ENCODE data around the gene IP6K1.

The IP6K1 gene

GRCh38 chr3:49717211-49717958 is 69.0 kb downstream of the IP6K1 start:
- Histone ChIP-seq H3K9me3 (ENCODE audit: control insufficient read depth, insufficient read depth, low read length) (no peaks in the 10 kb centered on the region), H3K4me3 (ENCODE audit: low read length) (no peak overlapping the region), H3K27me3 (ENCODE audit: control insufficient read depth, insufficient read depth, low read length) (no peaks in the 10 kb centered on the region), H3K27ac (ENCODE audit: low read length) (no peak overlapping the region), H3K4me1 (ENCODE audit: control insufficient read depth, insufficient read depth, low read length) (peaks cover 7% of the 10 kb centered on the region), H3K36me3 (ENCODE audit: control insufficient read depth, insufficient read depth, low read length) (peaks cover 23% of the 10 kb centered on the region)
- DNase-seq (ENCODE audit: low read depth, low spot score), result no peak
- WGBS (ENCODE audit: insufficient coverage, insufficient read length), result no CpG with 5 or more reads among the region's 14 CpGs

GRCh38 chr3:49716691-49717210 is 69.6 kb downstream of the IP6K1 start:
- no peak for DNase-seq (ENCODE audit: low read depth, low spot score)
- Histone ChIP-seq H3K9me3 (ENCODE audit: control insufficient read depth, insufficient read depth, low read length) (no peaks in the 10 kb centered on the region), H3K36me3 (ENCODE audit: control insufficient read depth, insufficient read depth, low read length) (peaks cover 17% of the 10 kb centered on the region), H3K4me1 (ENCODE audit: control insufficient read depth, insufficient read depth, low read length) (peaks cover 7% of the 10 kb centered on the region), H3K27ac (ENCODE audit: low read length) (no peak overlapping the region), H3K4me3 (ENCODE audit: low read length) (no peak overlapping the region), H3K27me3 (ENCODE audit: control insufficient read depth, insufficient read depth, low read length) (no peaks in the 10 kb centered on the region)
- no CpG with 5 or more reads among the region's 16 CpGs for WGBS (ENCODE audit: insufficient coverage, insufficient read length)

- no peak overlapping the region for H3K4me3 ChIP-seq (ENCODE audit: low read length)
- H3K36me3 ChIP-seq (ENCODE audit: control insufficient read depth, insufficient read depth, low read length), result peaks cover 12% of the 10 kb centered on the region
- no peaks in the 10 kb centered on the region for H3K27me3 ChIP-seq (ENCODE audit: control insufficient read depth, insufficient read depth, low read length)
- DNase-seq (ENCODE audit: low read depth, low spot score), result no peak
- H3K27ac ChIP-seq (ENCODE audit: low read length), result no peak overlapping the region
- no peaks in the 10 kb centered on the region for H3K9me3 ChIP-seq (ENCODE audit: control insufficient read depth, insufficient read depth, low read length)
- WGBS (ENCODE audit: insufficient coverage, insufficient read length), result no CpG with 5 or more reads among the region's 7 CpGs
- H3K4me1 ChIP-seq (ENCODE audit: control insufficient read depth, insufficient read depth, low read length), result peaks cover 7% of the 10 kb centered on the region
These were observed 70.2 kb downstream of the IP6K1 start for GRCh38 chr3:49716169-49716568.

- peaks cover 8% of the 10 kb centered on the region for H3K36me3 ChIP-seq (ENCODE audit: control insufficient read depth, insufficient read depth, low read length)
These were observed 70.7 kb downstream of the IP6K1 start for GRCh38 chr3:49715611-49716121.

GRCh38 chr3:49714728-49715550 is 71.4 kb downstream of the IP6K1 start:
- DNase-seq (ENCODE audit: low read depth, low spot score), result no peak
- Histone ChIP-seq H3K4me1 (ENCODE audit: control insufficient read depth, insufficient read depth, low read length) (peaks cover 7% of the 10 kb centered on the region), H3K9me3 (ENCODE audit: control insufficient read depth, insufficient read depth, low read length) (no peaks in the 10 kb centered on the region), H3K36me3 (ENCODE audit: control insufficient read depth, insufficient read depth, low read length) (peaks cover 8% of the 10 kb centered on the region), H3K27me3 (ENCODE audit: control insufficient read depth, insufficient read depth, low read length) (no peaks in the 10 kb centered on the region), H3K4me3 (ENCODE audit: low read length) (no peak overlapping the region), H3K27ac (ENCODE audit: low read length) (no peak overlapping the region)
- no CpG with 5 or more reads among the region's 13 CpGs for WGBS (ENCODE audit: insufficient coverage, insufficient read length)

More at GRCh38 chr3:49715611-49716121, 70.7 kb downstream of the IP6K1 start:
- Histone ChIP-seq H3K27me3 (ENCODE audit: control insufficient read depth, insufficient read depth, low read length) (no peaks in the 10 kb centered on the region), H3K9me3 (ENCODE audit: control insufficient read depth, insufficient read depth, low read length) (no peaks in the 10 kb centered on the region), H3K4me3 (ENCODE audit: low read length) (no peak overlapping the region), H3K4me1 (ENCODE audit: control insufficient read depth, insufficient read depth, low read length) (peaks cover 7% of the 10 kb centered on the region), H3K27ac (ENCODE audit: low read length) (no peak overlapping the region)
- no peak for DNase-seq (ENCODE audit: low read depth, low spot score)
- no CpG with 5 or more reads among the region's 13 CpGs for WGBS (ENCODE audit: insufficient coverage, insufficient read length)

DNA sequence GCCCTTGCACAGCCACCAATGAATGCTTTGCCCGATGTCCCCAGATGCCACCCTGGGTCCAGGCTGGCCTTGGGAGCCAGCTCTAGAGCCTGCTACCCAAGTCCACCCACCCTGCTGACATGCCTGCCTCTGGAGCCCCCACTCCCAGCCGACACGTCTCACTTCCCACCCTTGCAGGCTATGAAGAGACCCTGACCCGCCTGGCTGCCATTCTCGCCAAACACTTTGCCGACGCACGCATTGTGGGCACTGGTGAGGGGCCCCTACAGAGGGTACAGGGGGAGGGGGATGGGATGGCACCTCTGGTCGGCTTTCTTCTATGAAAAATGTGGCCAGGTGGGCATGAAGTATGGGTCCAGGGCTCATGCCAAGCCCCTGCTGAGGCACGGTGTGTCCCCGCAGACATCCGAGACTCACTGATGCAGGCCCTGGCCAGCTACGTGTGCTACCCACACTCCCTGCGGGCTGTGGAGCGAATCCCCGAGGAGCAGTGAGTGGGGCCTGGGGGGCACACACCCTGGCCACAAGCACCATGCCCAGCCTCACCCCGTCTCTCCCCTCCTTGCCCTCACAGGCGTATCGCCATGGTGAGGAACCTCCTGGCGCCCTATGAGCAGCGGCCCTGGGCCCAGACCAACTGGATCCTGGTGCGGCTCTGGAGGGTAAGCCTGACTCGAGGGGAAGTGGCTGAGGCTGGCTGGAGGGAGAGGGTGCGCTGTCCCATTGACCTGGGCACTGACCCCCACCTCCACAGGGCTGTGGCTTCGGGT is 72.8 kb downstream of the IP6K1 start:
- Histone ChIP-seq H3K4me1 (ENCODE audit: control insufficient read depth, insufficient read depth, low read length) (peaks cover 5% of the 10 kb centered on the region), H3K4me3 (ENCODE audit: low read length) (no peak overlapping the region), H3K27ac (ENCODE audit: low read length) (no peak overlapping the region), H3K9me3 (ENCODE audit: control insufficient read depth, insufficient read depth, low read length) (no peaks in the 10 kb centered on the region), H3K36me3 (ENCODE audit: control insufficient read depth, insufficient read depth, low read length) (peaks cover 8% of the 10 kb centered on the region), H3K27me3 (ENCODE audit: control insufficient read depth, insufficient read depth, low read length) (no peaks in the 10 kb centered on the region)
- no peak for DNase-seq (ENCODE audit: low read depth, low spot score)
- no CpG with 5 or more reads among the region's 25 CpGs for WGBS (ENCODE audit: insufficient coverage, insufficient read length)

GRCh38 chr3:49712631-49713317 is 73.6 kb downstream of the IP6K1 start:
- H3K4me1 ChIP-seq (ENCODE audit: control insufficient read depth, insufficient read depth, low read length), result no peaks in the 10 kb centered on the region
- no peaks in the 10 kb centered on the region for H3K27me3 ChIP-seq (ENCODE audit: control insufficient read depth, insufficient read depth, low read length)
- no CpG with 5 or more reads among the region's 7 CpGs for WGBS (ENCODE audit: insufficient coverage, insufficient read length)
- no peak for DNase-seq (ENCODE audit: low read depth, low spot score)
- H3K27ac ChIP-seq (ENCODE audit: low read length), result no peak overlapping the region
- H3K4me3 ChIP-seq (ENCODE audit: low read length), result no peak overlapping the region
- peaks cover 5% of the 10 kb centered on the region; the same call in 1 of the 2 replicates for H3K36me3 ChIP-seq (ENCODE audit: control insufficient read depth, insufficient read depth, low read length)
- no peaks in the 10 kb centered on the region for H3K9me3 ChIP-seq (ENCODE audit: control insufficient read depth, insufficient read depth, low read length)

DNA sequence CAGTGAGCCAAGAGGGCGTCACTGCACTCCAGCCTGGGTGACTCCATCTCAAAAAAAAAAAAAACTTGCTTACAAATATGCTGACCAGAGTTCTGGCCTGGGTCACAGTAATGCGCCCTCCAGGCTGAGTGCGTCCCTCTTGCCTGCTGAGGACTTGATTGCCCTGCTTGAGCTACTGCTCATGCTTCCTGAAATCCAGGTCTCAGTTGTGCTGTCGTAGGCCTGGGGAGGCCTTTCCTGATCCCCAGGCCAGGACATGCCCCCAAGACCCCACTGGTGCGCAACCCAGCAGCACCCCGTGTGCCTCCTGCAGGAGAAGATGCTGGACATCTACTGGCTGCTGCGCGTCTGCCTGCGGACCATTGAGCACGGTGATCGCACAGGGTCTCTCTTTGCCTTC is 74.2 kb downstream of the IP6K1 start:
- H3K4me3 ChIP-seq (ENCODE audit: low read length), result no peak overlapping the region
- WGBS (ENCODE audit: insufficient coverage, insufficient read length), result no CpG with 5 or more reads among the region's 11 CpGs
- H3K27ac ChIP-seq (ENCODE audit: low read length), result no peak overlapping the region
- H3K27me3 ChIP-seq (ENCODE audit: control insufficient read depth, insufficient read depth, low read length), result no peaks in the 10 kb centered on the region
- H3K4me1 ChIP-seq (ENCODE audit: control insufficient read depth, insufficient read depth, low read length), result no peaks in the 10 kb centered on the region
- peaks cover 5% of the 10 kb centered on the region; the same call in 1 of the 2 replicates for H3K36me3 ChIP-seq (ENCODE audit: control insufficient read depth, insufficient read depth, low read length)
- no peak for DNase-seq (ENCODE audit: low read depth, low spot score)
- H3K9me3 ChIP-seq (ENCODE audit: control insufficient read depth, insufficient read depth, low read length), result no peaks in the 10 kb centered on the region

- no peaks in the 10 kb centered on the region for H3K9me3 ChIP-seq (ENCODE audit: control insufficient read depth, insufficient read depth, low read length)
- no CpG with 5 or more reads among the region's 5 CpGs for WGBS (ENCODE audit: insufficient coverage, insufficient read length)
- H3K4me1 ChIP-seq (ENCODE audit: control insufficient read depth, insufficient read depth, low read length), result no peaks in the 10 kb centered on the region
- H3K27ac ChIP-seq (ENCODE audit: low read length), result no peak overlapping the region
- H3K4me3 ChIP-seq (ENCODE audit: low read length), result no peak overlapping the region
- DNase-seq (ENCODE audit: low read depth, low spot score), result no peak
- H3K27me3 ChIP-seq (ENCODE audit: control insufficient read depth, insufficient read depth, low read length), result no peaks in the 10 kb centered on the region
- peaks cover 5% of the 10 kb centered on the region; the same call in 1 of the 2 replicates for H3K36me3 ChIP-seq (ENCODE audit: control insufficient read depth, insufficient read depth, low read length)
These were observed 74.9 kb downstream of the IP6K1 start for GRCh38 chr3:49711489-49711888.

All from iPS DF 6.9 (cell line).